GM18526 (cell line): ENCODE results near the gene ZNF407.

ENCODE experiments used
- POLR2A ChIP-seq: IDR thresholded peaks from 3 replicates; pipeline ENCODE4 v1.6.1; 2011; ENCODE audit not compliant: insufficient read length; ENCODE audit errors: extremely low read depth

The ZNF407 gene

GRCh38 chr18:74996055-74996454 is 398.4 kb downstream of the ZNF407 start:
- TF ChIP-seq POLR2A: no peak

- TF ChIP-seq POLR2A: no peak
Measured at GRCh38 chr18:74996996-74997395, 399.3 kb downstream of the ZNF407 start.

- TF ChIP-seq POLR2A: no peak
Measured at GRCh38 chr18:75000920-75001319, 403.2 kb downstream of the ZNF407 start.

- TF ChIP-seq POLR2A: no peak
Measured at GRCh38 chr18:75003039-75003438, 405.4 kb downstream of the ZNF407 start.

GRCh38 chr18:75003764-75004690 is 406.4 kb downstream of the ZNF407 start:
- no peak for TF ChIP-seq POLR2A

GRCh38 chr18:75005626-75006025 is 408.0 kb downstream of the ZNF407 start:
- no peak for TF ChIP-seq POLR2A

- TF ChIP-seq POLR2A: no peak
Measured at GRCh38 chr18:75008186-75008585, 410.5 kb downstream of the ZNF407 start.

- TF ChIP-seq POLR2A: no peak
Measured at GRCh38 chr18:75009296-75009695, 411.6 kb downstream of the ZNF407 start.

- no peak for TF ChIP-seq POLR2A
Measured at GRCh38 chr18:75009878-75010277, 412.2 kb downstream of the ZNF407 start.

- TF ChIP-seq POLR2A: no peak
Measured at GRCh38 chr18:75010278-75010677, 412.6 kb downstream of the ZNF407 start.

- TF ChIP-seq POLR2A: no peak
Measured at GRCh38 chr18:75010689-75011088, 413.0 kb downstream of the ZNF407 start.

GRCh38 chr18:75016025-75016717 is 418.5 kb downstream of the ZNF407 start:
- no peak for TF ChIP-seq POLR2A

GRCh38 chr18:75023473-75023872 is 425.8 kb downstream of the ZNF407 start:
- TF ChIP-seq POLR2A: no peak

- TF ChIP-seq POLR2A: no peak
Measured at GRCh38 chr18:75024871-75025270, 427.2 kb downstream of the ZNF407 start.

GRCh38 chr18:75025573-75025972 is 427.9 kb downstream of the ZNF407 start:
- TF ChIP-seq POLR2A: no peak

- TF ChIP-seq POLR2A: no peak
Measured at GRCh38 chr18:75029481-75029880, 431.8 kb downstream of the ZNF407 start.
